ENCODE results near the gene DOCK4. TPM values are rescaled to one million over a fixed set of nuclear protein-coding genes. Genes with fewer than 3 reads are reported as not detected.

DOCK4 gene
- total RNA-seq, 6 experiments from 2014 or later, result 9.4 to 29.9 (median 22.8) TPM

DNA sequence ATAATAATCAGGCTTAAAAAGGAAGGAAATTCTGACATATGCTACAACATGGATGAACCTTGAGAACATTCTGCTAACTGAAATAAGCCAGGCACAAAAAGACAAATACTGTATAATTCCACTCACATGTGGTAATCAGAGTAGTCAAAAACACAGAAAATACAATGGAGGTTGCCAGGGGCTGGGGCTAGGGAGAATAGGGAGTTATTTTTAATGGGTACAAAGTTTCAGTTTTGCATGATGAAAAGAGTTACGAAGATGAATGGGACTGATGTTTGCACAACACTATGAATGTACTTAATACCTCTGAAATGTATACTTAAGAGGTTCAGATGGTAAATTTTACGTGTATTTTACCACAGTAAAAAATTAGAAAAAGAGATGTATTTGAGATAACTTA is 145.6 kb downstream of the DOCK4 start:
- no peak for DNase-seq

GRCh38 chr7:112059675-112060074 is 146.5 kb downstream of the DOCK4 start:
- WGBS (ENCODE audit: insufficient coverage, low coverage, low lambda C conversion rate, missing lambda C conversion rate), result 56% methylated on average over 1 of the region's 1 CpG
- no peaks in the 10 kb centered on the region for H3K9me3 ChIP-seq
- no peaks in the 10 kb centered on the region for H3K36me3 ChIP-seq
- ATAC-seq (no peak), DNase-seq (no peak)
- H3K4me3 ChIP-seq, result no peak overlapping the region
- no peaks in the 10 kb centered on the region for H3K27me3 ChIP-seq
- TF ChIP-seq POLR2A (IDR thresholded peaks at IDR 0.05), result no peak
- H3K4me1 ChIP-seq, result peaks cover 0 to 8% (median 0%) of the 10 kb centered on the region in 4 donors
- no peak overlapping the region for H3K27ac ChIP-seq
- intact Hi-C loops (cut with DNase I), result no loop called here

More for the DNA sequence above, 145.6 kb downstream of the DOCK4 start:
- H3K27ac ChIP-seq, result no peak overlapping the region
- no peak overlapping the region for H3K4me3 ChIP-seq
- H3K27me3 ChIP-seq, result no peaks in the 10 kb centered on the region
- peaks cover 0 to 8% (median 0%) of the 10 kb centered on the region in 4 donors for H3K4me1 ChIP-seq
- no peaks in the 10 kb centered on the region for H3K9me3 ChIP-seq
- ATAC-seq, result peak in 1 of 4 donors; percentile 17
- intact Hi-C loops (cut with DNase I), result no loop called here
- TF ChIP-seq POLR2A (IDR thresholded peaks at IDR 0.05), result no peak
- TF ChIP-seq, protein P1, sequence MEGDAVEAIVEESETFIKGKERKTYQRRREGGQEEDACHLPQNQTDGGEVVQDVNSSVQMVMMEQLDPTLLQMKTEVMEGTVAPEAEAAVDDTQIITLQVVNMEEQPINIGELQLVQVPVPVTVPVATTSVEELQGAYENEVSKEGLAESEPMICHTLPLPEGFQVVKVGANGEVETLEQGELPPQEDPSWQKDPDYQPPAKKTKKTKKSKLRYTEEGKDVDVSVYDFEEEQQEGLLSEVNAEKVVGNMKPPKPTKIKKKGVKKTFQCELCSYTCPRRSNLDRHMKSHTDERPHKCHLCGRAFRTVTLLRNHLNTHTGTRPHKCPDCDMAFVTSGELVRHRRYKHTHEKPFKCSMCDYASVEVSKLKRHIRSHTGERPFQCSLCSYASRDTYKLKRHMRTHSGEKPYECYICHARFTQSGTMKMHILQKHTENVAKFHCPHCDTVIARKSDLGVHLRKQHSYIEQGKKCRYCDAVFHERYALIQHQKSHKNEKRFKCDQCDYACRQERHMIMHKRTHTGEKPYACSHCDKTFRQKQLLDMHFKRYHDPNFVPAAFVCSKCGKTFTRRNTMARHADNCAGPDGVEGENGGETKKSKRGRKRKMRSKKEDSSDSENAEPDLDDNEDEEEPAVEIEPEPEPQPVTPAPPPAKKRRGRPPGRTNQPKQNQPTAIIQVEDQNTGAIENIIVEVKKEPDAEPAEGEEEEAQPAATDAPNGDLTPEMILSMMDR (IDR thresholded peaks at IDR 0.05), result no peak
- 65% methylated on average over 2 of the region's 2 CpGs for WGBS (ENCODE audit: insufficient coverage, low coverage, low lambda C conversion rate, missing lambda C conversion rate)
- H3K36me3 ChIP-seq, result no peaks in the 10 kb centered on the region

DNA sequence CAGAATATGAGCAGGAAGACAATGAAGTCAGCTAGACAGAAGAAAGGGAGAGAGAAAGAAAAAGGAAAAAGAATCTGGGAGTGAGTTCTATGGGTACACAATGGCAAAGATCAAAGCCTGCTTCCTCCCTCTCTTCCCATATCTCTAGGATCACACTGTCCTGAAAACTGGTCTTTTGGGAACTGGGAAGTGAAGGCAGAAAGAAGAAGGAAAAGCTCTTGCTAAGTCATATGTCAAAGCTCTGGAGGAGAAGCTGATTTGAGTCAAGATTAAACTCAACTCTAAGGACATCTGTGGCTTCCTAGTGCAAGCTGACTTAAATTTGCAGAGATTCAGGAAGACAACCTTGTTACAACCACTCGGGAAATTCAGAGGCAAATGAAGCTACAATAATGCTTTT is 147.5 kb downstream of the DOCK4 start:
- intact Hi-C loops (cut with DNase I), result no loop called here
- ATAC-seq, result peak in 3 of 4 donors; percentile 19 to 24 (median 21)
- WGBS (ENCODE audit: insufficient coverage, low coverage, low lambda C conversion rate, missing lambda C conversion rate), result 54% methylated on average over 1 of the region's 1 CpG
- peaks cover 0 to 8% (median 0%) of the 10 kb centered on the region in 4 donors for H3K4me1 ChIP-seq
- DNase-seq, result no peak
- H3K4me3 ChIP-seq, result no peak overlapping the region
- H3K27ac ChIP-seq, result no peak overlapping the region
- no peak for TF ChIP-seq POLR2A (IDR thresholded peaks at IDR 0.05)
- TF ChIP-seq, protein P1 (IDR thresholded peaks at IDR 0.05), result no peak
- no peaks in the 10 kb centered on the region for H3K27me3 ChIP-seq
- H3K36me3 ChIP-seq, result no peaks in the 10 kb centered on the region
- H3K9me3 ChIP-seq, result no peaks in the 10 kb centered on the region

- Histone ChIP-seq H3K4me3 (no peak overlapping the region), H3K4me1 (peaks cover 0 to 8% (median 2%) of the 10 kb centered on the region in 4 donors), H3K27me3 (no peaks in the 10 kb centered on the region), H3K36me3 (no peaks in the 10 kb centered on the region), H3K9me3 (no peaks in the 10 kb centered on the region), H3K27ac (peak overlapping the region in 1 of 3 donors; percentile 15)
- ATAC-seq, result peak; percentile 43 to 94 (median 81)
- 12% methylated on average over 2 of the region's 2 CpGs for WGBS (ENCODE audit: insufficient coverage, low coverage, low lambda C conversion rate, missing lambda C conversion rate)
- intact Hi-C loops (cut with DNase I), result no loop called here
- TF ChIP-seq, protein P1 (IDR thresholded peaks at IDR 0.05), result no peak
- no peak for TF ChIP-seq POLR2A (IDR thresholded peaks at IDR 0.05)
- DNase-seq, result no peak
Observed at GRCh38 chr7:112056409-112056808, 149.8 kb downstream of the DOCK4 start.

- peaks cover 0 to 18% (median 8%) of the 10 kb centered on the region in 4 donors for H3K4me1 ChIP-seq
- H3K27me3 ChIP-seq, result no peaks in the 10 kb centered on the region
- TF ChIP-seq, protein P1 (IDR thresholded peaks at IDR 0.05), result no peak
- no peak for TF ChIP-seq POLR2A (IDR thresholded peaks at IDR 0.05)
- no peaks in the 10 kb centered on the region for H3K36me3 ChIP-seq
- 82% methylated on average over 5 of the region's 5 CpGs for WGBS (ENCODE audit: insufficient coverage, low coverage, low lambda C conversion rate, missing lambda C conversion rate)
- no peak for ATAC-seq
- no peak overlapping the region for H3K27ac ChIP-seq
- no peak for DNase-seq
- H3K9me3 ChIP-seq, result no peaks in the 10 kb centered on the region
- intact Hi-C loops (cut with DNase I), result no loop called here
- no peak overlapping the region for H3K4me3 ChIP-seq
Observed at GRCh38 chr7:112053737-112054069, 152.5 kb downstream of the DOCK4 start.
